H1 (cell line): ENCODE results near the gene OAT. TPM values are rescaled to one million over a fixed set of nuclear protein-coding genes. Genes with fewer than 3 reads are reported as not detected.

Experiments used
- CTCF ChIA-PET: fragments of 300-600 bp; sonication (Branson Sonifier 250); formaldehyde crosslinking; loops from one replicate; lab custom pipeline; 2021; ENCODE audit not compliant: partially characterized antibody; lab: Charles Lee
- POLR2A ChIA-PET: fragments of 300-600 bp; sonication (Branson Sonifier 250); formaldehyde crosslinking; loops from one replicate; lab custom pipeline; 2021; ENCODE audit warnings: inconsistent platforms; ENCODE audit not compliant: partially characterized antibody; lab: Charles Lee
- DNase-seq, 2 experiments: peaks; one replicate each; pipeline versions ENCODE4 v3.0.0 to v3.0.0-alpha.2; 2010 to 2022; ENCODE audit warnings: low spot score in 2 of 2, low read depth in 1 of 2, mixed read lengths in 1 of 2
- FAIRE-seq: peaks from 2 replicates; lab custom pipeline; 2011; peaks lifted over from hg19 to GRCh38; lab: Jason Lieb, UNC
- H2AFZ ChIP-seq: 2 replicates; pipeline ENCODE4 v1.8.1; 2012; ENCODE audit warnings: low read length, inconsistent platforms
- H2AK5ac ChIP-seq: 2 replicates; pipeline ENCODE4 v1.6.1; 2013; ENCODE audit warnings: low read depth, low read length
- H2BK120ac ChIP-seq: replicated peaks from 2 replicates; pipeline ENCODE3; 2013; ENCODE audit warnings: low read depth, low read length, inconsistent platforms
- H2BK12ac ChIP-seq: 2 replicates; pipeline ENCODE4 v1.6.1; 2013; ENCODE audit warnings: low read depth, low read length
- H2BK15ac ChIP-seq: 2 replicates; pipeline ENCODE4 v1.6.1; 2013; ENCODE audit warnings: low read length
- H2BK20ac ChIP-seq: 2 replicates; pipeline ENCODE4 v1.6.1; 2013; ENCODE audit warnings: low read length
- H2BK5ac ChIP-seq: 2 replicates; pipeline ENCODE4 v1.6.1; 2013; ENCODE audit warnings: low read depth, low read length
- H3K14ac ChIP-seq: 2 replicates; pipeline ENCODE4 v1.6.1; 2013; ENCODE audit warnings: inconsistent platforms; ENCODE audit not compliant: insufficient read length
- H3K18ac ChIP-seq: 2 replicates; pipeline ENCODE4 v1.6.1; 2013; ENCODE audit warnings: low read length; ENCODE audit errors: extremely low read depth
- H3K23ac ChIP-seq: 2 replicates; pipeline ENCODE4 v1.6.1; 2013; ENCODE audit warnings: inconsistent platforms; ENCODE audit not compliant: insufficient read length
- H3K23me2 ChIP-seq: 2 replicates; pipeline ENCODE4 v1.6.1; 2013; ENCODE audit warnings: low read depth, low read length
- H3K27ac ChIP-seq: 2 replicates; pipeline ENCODE4 v1.6.1; 2011; ENCODE audit warnings: low read depth, low read length, inconsistent platforms
- H3K27me3 ChIP-seq, 4 experiments: replicated peaks in 1 of 4; 1 replicate in 1 of 4; 2 replicates in 3 of 4; pipeline versions ENCODE4 v1.6.1 to v1.8.1; 2011 to 2013; ENCODE audit warnings: low read length in 3 of 4, mild to moderate bottlenecking in 3 of 4, inconsistent platforms in 2 of 4, mixed read lengths in 2 of 4, moderate library complexity in 1 of 4; ENCODE audit not compliant: control insufficient read depth in 3 of 4, insufficient read depth in 3 of 4; ENCODE audit errors: extremely low read depth in 1 of 4
- H3K36me3 ChIP-seq, 4 experiments: 2 replicates each; pipeline versions ENCODE4 v1.6.1 to v1.8.1; 2011 to 2013; ENCODE audit warnings: mild to moderate bottlenecking in 4 of 4, low read length in 3 of 4, moderate library complexity in 2 of 4, control low read depth in 1 of 4, inconsistent platforms in 1 of 4; ENCODE audit not compliant: insufficient read depth in 4 of 4, control insufficient read depth in 2 of 4
- H3K4ac ChIP-seq: replicated peaks from 2 replicates; pipeline ENCODE3; 2013; ENCODE audit warnings: low read length, low read depth, mixed read lengths, inconsistent platforms; ENCODE audit not compliant: insufficient read length
- H3K4me1 ChIP-seq, 4 experiments: replicated peaks in 1 of 4; 1 replicate in 1 of 4; 2 replicates in 3 of 4; pipeline versions ENCODE4 v1.6.1 to v1.8.1; 2011 to 2013; ENCODE audit warnings: low read length in 3 of 4, inconsistent platforms in 2 of 4, mixed read lengths in 1 of 4; ENCODE audit not compliant: insufficient read depth in 4 of 4, control insufficient read depth in 3 of 4
- H3K4me2 ChIP-seq, 2 experiments: 2 replicates each; pipeline versions ENCODE4 v1.6.1 to v1.8.1; 2011 to 2013; ENCODE audit warnings: low read depth in 2 of 2, low read length in 2 of 2, control low read depth in 1 of 2, inconsistent platforms in 1 of 2, mild to moderate bottlenecking in 1 of 2; ENCODE audit not compliant: insufficient read depth in 1 of 2
- H3K4me3 ChIP-seq, 4 experiments: fragments of 200-600, 300-600 bp in 1 of 4; sonication (generic), shearing (Covaris generic), sonication (Bioruptor Twin) in 1 of 4; 2 replicates each; pipeline versions ENCODE4 v1.5.1 to v1.8.1; 2011 to 2016; ENCODE audit warnings: low read length in 4 of 4, low read depth in 3 of 4, control low read depth in 2 of 4, inconsistent platforms in 2 of 4, mild to moderate bottlenecking in 2 of 4, mixed read lengths in 1 of 4, moderate library complexity in 1 of 4; ENCODE audit not compliant: insufficient read depth in 2 of 4; ENCODE audit errors: extremely low read depth in 1 of 4
- H3K56ac ChIP-seq: replicated peaks from 2 replicates; pipeline ENCODE3; 2013; ENCODE audit warnings: low read depth, mild to moderate bottlenecking, mixed read lengths, low read length, inconsistent platforms; ENCODE audit not compliant: insufficient read length
- H3K79me1 ChIP-seq: 2 replicates; pipeline ENCODE4 v1.6.1; 2013; ENCODE audit warnings: low read depth, low read length, control low read depth
- H3K79me2 ChIP-seq, 2 experiments: 2 replicates each; pipeline versions ENCODE4 v1.6.1 to v1.8.1; 2012 to 2013; ENCODE audit warnings: low read length in 2 of 2, mild to moderate bottlenecking in 2 of 2, inconsistent platforms in 1 of 2; ENCODE audit not compliant: insufficient read depth in 2 of 2, control insufficient read depth in 1 of 2
- H3K9ac ChIP-seq, 4 experiments: replicated peaks in 1 of 4; 1 replicate in 1 of 4; 2 replicates in 3 of 4; pipeline versions ENCODE4 v1.6.1 to v1.8.1; 2011 to 2013; ENCODE audit warnings: low read depth in 3 of 4, low read length in 3 of 4, control low read depth in 2 of 4, mild to moderate bottlenecking in 2 of 4, moderate library complexity in 2 of 4, inconsistent platforms in 1 of 4; ENCODE audit errors: extremely low read depth in 1 of 4
- H3K9me3 ChIP-seq, 2 experiments: 2 replicates each; pipeline versions ENCODE4 v1.6.1 to v1.8.1; 2012 to 2013; ENCODE audit warnings: mild to moderate bottlenecking in 2 of 2, moderate library complexity in 2 of 2, control low read depth in 1 of 2, inconsistent platforms in 1 of 2, low read depth in 1 of 2, low read length in 1 of 2, mixed read lengths in 1 of 2; ENCODE audit not compliant: insufficient read depth in 2 of 2
- H4K20me1 ChIP-seq, 2 experiments: replicated peaks in 1 of 2; 2 replicates each; pipeline versions ENCODE3 to v1.8.1; 2011 to 2013; ENCODE audit warnings: inconsistent platforms in 2 of 2, low read length in 2 of 2, mild to moderate bottlenecking in 1 of 2; ENCODE audit not compliant: insufficient read depth in 2 of 2, control insufficient read depth in 1 of 2
- H4K5ac ChIP-seq: 2 replicates; pipeline ENCODE4 v1.6.1; 2013; ENCODE audit warnings: low read length, low read depth, mixed read lengths, inconsistent platforms; ENCODE audit not compliant: insufficient read length
- H4K8ac ChIP-seq: 2 replicates; pipeline ENCODE4 v1.8.0; 2013; ENCODE audit warnings: mild to moderate bottlenecking, moderate library complexity, low read length, inconsistent platforms; ENCODE audit not compliant: insufficient read depth; ENCODE audit errors: extremely low read depth
- H4K91ac ChIP-seq: replicated peaks from 2 replicates; pipeline ENCODE3; 2013; ENCODE audit warnings: low read length, mixed read lengths, inconsistent platforms; ENCODE audit not compliant: insufficient read length
- CEBPB ChIP-seq: IDR thresholded peaks from 2 replicates; pipeline ENCODE4 v1.6.1; 2012; ENCODE audit warnings: low read depth, low read length
- E2F6 ChIP-seq: IDR thresholded peaks from 2 replicates; pipeline ENCODE4 v1.6.1; 2012; ENCODE audit warnings: inconsistent platforms
- MAX ChIP-seq: IDR thresholded peaks from 2 replicates; pipeline ENCODE4 v1.6.1; 2012; ENCODE audit warnings: inconsistent platforms
- SP1 ChIP-seq: IDR thresholded peaks from 2 replicates; pipeline ENCODE4 v1.6.1; 2011; ENCODE audit warnings: low read depth, low read length
- WGBS, 2 experiments: shearing (Covaris generic) in 1 of 2; methylation state at CpG; one replicate each; pipeline versions ENCODE4 v1.1.6 to v1.1.7; 2013 to 2015; ENCODE audit warnings: low lambda C conversion rate in 2 of 2, mixed read lengths in 2 of 2, inconsistent platforms in 1 of 2, low coverage in 1 of 2, missing lambda C conversion rate in 1 of 2; ENCODE audit not compliant: insufficient replicate concordance in 2 of 2, insufficient coverage in 1 of 2, insufficient read length in 1 of 2; ENCODE audit errors: extremely low coverage in 1 of 2, missing lambda C conversion rate in 1 of 2; 5-methylcytosine and 5-hydroxymethylcytosine counted together
- polyA plus RNA-seq, 7 experiments: library from polyadenylated mRNA; depleted of rRNA in 3 of 7; stranded (reverse) in 5 of 7; unstranded in 2 of 7; fragments of >200 nt in 5 of 7; fragments of 200-250 nt in 2 of 7; gene quantifications; 1 replicate in 5 of 7; 2 replicates in 1 of 7; 4 replicates in 1 of 7; pipeline versions ENCODE4 v1.2.1 to v1.2.3, GENCODE V29; 2011 to 2013; ENCODE audit warnings: missing spikeins in 2 of 7, mixed read lengths in 2 of 7
- total RNA-seq: library from RNA; stranded (reverse); fragmentation: NEBNext Ultra II Directional; extraction: Animal tissue kit (Norgen Biotek cat#: 25700); gene quantifications from 2 replicates; pipeline ENCODE4 v1.2.1, GENCODE V29; 2021

OAT gene
- total and polyA plus RNA-seq, 2 of the 8 experiments (the other 6 are each of a cell fraction or from before 2014, with no cell fraction given): 67.8 to 121 TPM

- Histone ChIP-seq H2BK5ac (no peak overlapping the region), H3K14ac (no peak overlapping the region), H2BK120ac (no peak overlapping the region), H3K18ac (no peak overlapping the region), H2AK5ac (0 out of 2 replicates have a peak overlapping the region, but pooled peaks have one; percentile 33), H3K27ac (no peak overlapping the region), H4K8ac (no peak overlapping the region), H3K23me2 (peaks cover 5% of the 10 kb centered on the region), H2BK12ac (peak overlapping the region; percentile 89; the same call in 1 of the 2 replicates), H2BK20ac (peak overlapping the region; percentile 48; the same call in 1 of the 2 replicates), H3K4me3 (no peak overlapping the region), H4K5ac (no peak overlapping the region), H3K56ac (no peak overlapping the region), H3K23ac (no peak overlapping the region), H3K4me1 (peaks cover 6 to 28% (median 19%) of the 10 kb centered on the region in 4 experiments), H3K4me2 (no peak overlapping the region), H2AFZ (no peak overlapping the region), H4K20me1 (peaks cover 0 to 4% of the 10 kb centered on the region in 2 experiments), H4K91ac (peak overlapping the region; percentile 59), H3K79me1 (no peaks in the 10 kb centered on the region), H2BK15ac (no peak overlapping the region), H3K9ac (no peak overlapping the region), H3K27me3 (peaks cover 0 to 3% (median 0%) of the 10 kb centered on the region in 4 experiments; a peak in 2 of 7 replicates), H3K79me2 (no peaks in the 10 kb centered on the region), H3K9me3 (no peaks in the 10 kb centered on the region), H3K36me3 (no peaks in the 10 kb centered on the region), H3K4ac (no peak overlapping the region)
- no peak for DNase-seq
- TF ChIP-seq CEBPB (no peak), SP1 (0 out of 2 replicates have a peak, but pooled peaks have one; percentile 21), E2F6 (peak; percentile 28; the same call in 1 of the 2 replicates), MAX (peak; percentile 48; the same call in 1 of the 2 replicates)
- FAIRE-seq: no peak
- 63% methylated on average over 1 of the region's 1 CpG; no CpG with 5 or more reads in 1 of the 2 experiments for WGBS, 2 experiments
- POLR2A ChIA-PET: interaction anchor here (5.4 kb wide), 1 partner anchor 9 kb away, joined by 36 read pairs; the partner anchor contains the start of gene NKX1-2
- CTCF ChIA-PET: interaction anchor here (0.8 to 1.6 kb wide), 3 partner anchors 12 to 71 kb away, joined by 3 to 5 read pairs (median 3); no protein-coding TSS in a partner anchor
Measured at GRCh38 chr10:124459395-124459794, 40.7 kb upstream of the OAT start.
